ENCODE measurements around the gene SYCE1L.

SYCE1L gene

GRCh38 chr16:77212741-77213541 lies 13.7 kb downstream of the SYCE1L start:
- Histone ChIP-seq H3K4me1 (ENCODE audit: control insufficient read depth, insufficient read depth, low read depth, low read length) (peaks cover 22% of the 10 kb centered on the region), H3K9ac (ENCODE audit: low read length) (peak overlapping the region; percentile 51), H3K4ac (ENCODE audit: low read depth in 1 of 2, low read length in 2 of 2) (peak overlapping the region in 1 of 2 experiments; percentile 44), H3K9me3 (ENCODE audit: control insufficient read depth, low read length) (no peaks in the 10 kb centered on the region), H3K14ac (ENCODE audit: low read length in 2 of 2) (peak overlapping the region in 1 of 2 experiments; percentile 26), H3K27ac (ENCODE audit: low read length, poor library complexity, severe bottlenecking) (no peak overlapping the region), H3K4me3 (ENCODE audit: insufficient read depth in 1 of 2, low read depth in 1 of 2, low read length in 2 of 2) (peak overlapping the region; percentile 73), H2BK5ac (ENCODE audit: low read depth, low read length, poor library complexity, severe bottlenecking) (no peak overlapping the region), H2AFZ (ENCODE audit: low read depth, low read length) (peak overlapping the region; percentile 89), H2BK120ac (ENCODE audit: low read depth, low read length) (no peak overlapping the region), H4K8ac (ENCODE audit: low read length) (peak overlapping the region; percentile 42), H4K91ac (ENCODE audit: low read length) (no peak overlapping the region), H3K79me1 (replicated peaks; ENCODE audit: low read length, poor library complexity, severe bottlenecking) (peaks cover 2% of the 10 kb centered on the region), H2BK15ac (ENCODE audit: low read depth, poor library complexity, severe bottlenecking) (peak overlapping the region; percentile 45), H3K18ac (ENCODE audit: low read depth in 1 of 2, low read length in 2 of 2) (peak overlapping the region; percentile 3 to 81), H3K23ac (ENCODE audit: low read length in 2 of 2) (peak overlapping the region in 1 of 2 experiments; percentile 60), H2BK12ac (ENCODE audit: low read length in 2 of 2) (peak overlapping the region in 1 of 2 experiments; percentile 64), H3K4me2 (ENCODE audit: low read length, poor library complexity, severe bottlenecking) (peak overlapping the region; percentile 82), H3K27me3 (ENCODE audit: control insufficient read depth in 1 of 2, insufficient read depth in 1 of 2, low read length in 2 of 2) (peaks cover 0 to 67% of the 10 kb centered on the region in 2 experiments), H3K36me3 (ENCODE audit: control insufficient read depth in 1 of 2, insufficient read depth in 2 of 2, low read depth in 1 of 2, low read length in 2 of 2) (peaks cover 0 to 5% of the 10 kb centered on the region in 2 experiments), H2AK5ac (ENCODE audit: low read length, severe bottlenecking) (no peak overlapping the region)
- peak; percentile 52 for DNase-seq
- WGBS = 22% methylated on average over 62 of the region's 62 CpGs

- H3K9ac ChIP-seq (ENCODE audit: low read length) = no peak overlapping the region
- peaks cover 0 to 5% of the 10 kb centered on the region in 2 experiments for H3K36me3 ChIP-seq (ENCODE audit: control insufficient read depth in 1 of 2, insufficient read depth in 2 of 2, low read depth in 1 of 2, low read length in 2 of 2)
- H2BK120ac ChIP-seq (ENCODE audit: low read depth, low read length) = no peak overlapping the region
- peak overlapping the region; percentile 75 for H4K8ac ChIP-seq (ENCODE audit: low read length)
- 74% methylated on average over 15 of the region's 15 CpGs for WGBS
- peak overlapping the region in 1 of 2 experiments; percentile 76 for H2BK12ac ChIP-seq (ENCODE audit: low read length in 2 of 2)
- H3K4me2 ChIP-seq (ENCODE audit: low read length, poor library complexity, severe bottlenecking) = no peak overlapping the region
- no peak overlapping the region for H3K14ac ChIP-seq (ENCODE audit: low read length in 2 of 2)
- DNase-seq = peak; percentile 89
- H2BK5ac ChIP-seq (ENCODE audit: low read depth, low read length, poor library complexity, severe bottlenecking) = no peak overlapping the region
- peak overlapping the region; percentile 5 to 50 for H3K18ac ChIP-seq (ENCODE audit: low read depth in 1 of 2, low read length in 2 of 2)
- no peak overlapping the region for H2BK15ac ChIP-seq (ENCODE audit: low read depth, poor library complexity, severe bottlenecking)
- H3K9me3 ChIP-seq (ENCODE audit: control insufficient read depth, low read length) = no peaks in the 10 kb centered on the region
- peak overlapping the region; percentile 39 for H4K91ac ChIP-seq (ENCODE audit: low read length)
- no peak overlapping the region for H3K4ac ChIP-seq (ENCODE audit: low read depth in 1 of 2, low read length in 2 of 2)
- H3K27me3 ChIP-seq (ENCODE audit: control insufficient read depth in 1 of 2, insufficient read depth in 1 of 2, low read length in 2 of 2) = peaks cover 0 to 67% of the 10 kb centered on the region in 2 experiments
- H3K4me3 ChIP-seq (ENCODE audit: insufficient read depth in 1 of 2, low read depth in 1 of 2, low read length in 2 of 2) = no peak overlapping the region
- no peak overlapping the region for H2AK5ac ChIP-seq (ENCODE audit: low read length, severe bottlenecking)
- peaks cover 22% of the 10 kb centered on the region for H3K4me1 ChIP-seq (ENCODE audit: control insufficient read depth, insufficient read depth, low read depth, low read length)
- H3K27ac ChIP-seq (ENCODE audit: low read length, poor library complexity, severe bottlenecking) = peak overlapping the region; percentile 38
- no peak overlapping the region for H2AFZ ChIP-seq (ENCODE audit: low read depth, low read length)
- H3K23ac ChIP-seq (ENCODE audit: low read length in 2 of 2) = no peak overlapping the region
- H3K79me1 ChIP-seq (replicated peaks; ENCODE audit: low read length, poor library complexity, severe bottlenecking) = peaks cover 2% of the 10 kb centered on the region
Observed at GRCh38 chr16:77213542-77214106, 14.4 kb downstream of the SYCE1L start.

- Histone ChIP-seq H3K36me3 (ENCODE audit: control insufficient read depth in 1 of 2, insufficient read depth in 2 of 2, low read depth in 1 of 2, low read length in 2 of 2) (peaks cover 0 to 5% of the 10 kb centered on the region in 2 experiments), H3K14ac (ENCODE audit: low read length in 2 of 2) (no peak overlapping the region), H3K27me3 (ENCODE audit: control insufficient read depth in 1 of 2, insufficient read depth in 1 of 2, low read length in 2 of 2) (peaks cover 0 to 66% of the 10 kb centered on the region in 2 experiments), H3K4me3 (ENCODE audit: insufficient read depth in 1 of 2, low read depth in 1 of 2, low read length in 2 of 2) (no peak overlapping the region), H2AK5ac (ENCODE audit: low read length, severe bottlenecking) (peak overlapping the region; percentile 2), H2BK120ac (ENCODE audit: low read depth, low read length) (no peak overlapping the region), H3K18ac (ENCODE audit: low read depth in 1 of 2, low read length in 2 of 2) (no peak overlapping the region), H3K23ac (ENCODE audit: low read length in 2 of 2) (no peak overlapping the region), H2AFZ (ENCODE audit: low read depth, low read length) (no peak overlapping the region), H2BK15ac (ENCODE audit: low read depth, poor library complexity, severe bottlenecking) (no peak overlapping the region), H2BK5ac (ENCODE audit: low read depth, low read length, poor library complexity, severe bottlenecking) (no peak overlapping the region), H4K8ac (ENCODE audit: low read length) (peak overlapping the region; percentile 14), H2BK12ac (ENCODE audit: low read length in 2 of 2) (peak overlapping the region in 1 of 2 experiments; percentile 21), H3K4ac (ENCODE audit: low read depth in 1 of 2, low read length in 2 of 2) (no peak overlapping the region), H3K4me1 (ENCODE audit: control insufficient read depth, insufficient read depth, low read depth, low read length) (peaks cover 22% of the 10 kb centered on the region), H3K9me3 (ENCODE audit: control insufficient read depth, low read length) (no peaks in the 10 kb centered on the region), H3K27ac (ENCODE audit: low read length, poor library complexity, severe bottlenecking) (no peak overlapping the region), H3K4me2 (ENCODE audit: low read length, poor library complexity, severe bottlenecking) (no peak overlapping the region), H3K79me1 (replicated peaks; ENCODE audit: low read length, poor library complexity, severe bottlenecking) (peaks cover 2% of the 10 kb centered on the region), H3K9ac (ENCODE audit: low read length) (no peak overlapping the region), H4K91ac (ENCODE audit: low read length) (no peak overlapping the region)
- WGBS = 93% methylated on average over 11 of the region's 12 CpGs
- no peak for DNase-seq
Observed at GRCh38 chr16:77214411-77215138, 15.4 kb downstream of the SYCE1L start.

DNA sequence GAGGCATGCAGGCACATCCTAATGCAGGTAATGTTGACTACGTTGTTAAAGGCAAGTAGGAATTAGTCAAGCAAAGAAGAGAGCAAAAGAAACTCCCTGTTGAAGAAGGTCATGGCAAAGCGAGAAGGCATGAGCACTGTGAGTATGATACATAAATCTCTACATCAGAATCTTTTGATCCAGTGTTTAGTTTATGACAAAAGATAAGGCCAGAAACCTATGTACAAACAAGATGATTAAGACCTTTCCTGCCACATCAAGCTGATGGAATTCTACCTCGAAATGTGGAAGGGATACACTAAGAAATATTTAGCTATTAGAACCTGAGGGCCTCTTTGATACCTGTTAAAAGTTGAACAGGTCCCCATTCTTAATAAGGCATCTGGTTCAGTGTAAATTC lies 20.2 kb downstream of the SYCE1L start:
- Histone ChIP-seq H3K27me3 (ENCODE audit: control insufficient read depth in 1 of 2, insufficient read depth in 1 of 2, low read length in 2 of 2) (peaks cover 0 to 55% of the 10 kb centered on the region in 2 experiments), H3K9me3 (ENCODE audit: control insufficient read depth, low read length) (no peaks in the 10 kb centered on the region), H2BK120ac (ENCODE audit: low read depth, low read length) (no peak overlapping the region), H3K4ac (ENCODE audit: low read depth in 1 of 2, low read length in 2 of 2) (no peak overlapping the region), H3K14ac (ENCODE audit: low read length in 2 of 2) (no peak overlapping the region), H2BK12ac (ENCODE audit: low read length in 2 of 2) (no peak overlapping the region), H3K36me3 (ENCODE audit: control insufficient read depth in 1 of 2, insufficient read depth in 2 of 2, low read depth in 1 of 2, low read length in 2 of 2) (no peaks in the 10 kb centered on the region), H3K27ac (ENCODE audit: low read length, poor library complexity, severe bottlenecking) (no peak overlapping the region), H2AK5ac (ENCODE audit: low read length, severe bottlenecking) (no peak overlapping the region), H3K79me1 (replicated peaks; ENCODE audit: low read length, poor library complexity, severe bottlenecking) (no peaks in the 10 kb centered on the region), H3K9ac (ENCODE audit: low read length) (no peak overlapping the region), H4K8ac (ENCODE audit: low read length) (no peak overlapping the region), H2BK5ac (ENCODE audit: low read depth, low read length, poor library complexity, severe bottlenecking) (no peak overlapping the region), H3K18ac (ENCODE audit: low read depth in 1 of 2, low read length in 2 of 2) (peak overlapping the region in 1 of 2 experiments; percentile 21), H3K4me3 (ENCODE audit: insufficient read depth in 1 of 2, low read depth in 1 of 2, low read length in 2 of 2) (no peak overlapping the region), H2AFZ (ENCODE audit: low read depth, low read length) (no peak overlapping the region), H2BK15ac (ENCODE audit: low read depth, poor library complexity, severe bottlenecking) (peak overlapping the region; percentile 69), H3K4me1 (ENCODE audit: control insufficient read depth, insufficient read depth, low read depth, low read length) (no peaks in the 10 kb centered on the region), H3K23ac (ENCODE audit: low read length in 2 of 2) (no peak overlapping the region), H4K91ac (ENCODE audit: low read length) (no peak overlapping the region), H3K4me2 (ENCODE audit: low read length, poor library complexity, severe bottlenecking) (no peak overlapping the region)
- no peak for DNase-seq
- 80% methylated on average over 1 of the region's 3 CpGs for WGBS

Measured in mesenchymal stem cell (in vitro differentiated cells and primary cell).